HepG2 (cell line): Measurements from ENCODE around the gene TMEM187. TPM values are rescaled to one million over a fixed set of nuclear protein-coding genes. Genes with fewer than 3 reads are reported as not detected.

ENCODE experiments used
- ATAC-seq: fragments of 200-7000 bp; cut with Tn5 transposase; 3 replicates; pipeline ENCODE4 v1.9.1; 2020; ENCODE audit warnings: mild to moderate bottlenecking, moderate library complexity
- BruUV-seq: library from RNA; stranded (reverse); fragments of 400-500 nt; replicated peaks from 2 replicates; lab custom pipeline; 2021; lab: Mats Ljungman, UMichigan
- CTCF ChIA-PET: fragments of 300-600 bp; formaldehyde crosslinking; extraction: SDS; loops from one replicate; lab custom pipeline; 2021; ENCODE audit warnings: low total read pairs, inconsistent platforms, low intra/inter-chr PET ratio; lab: Yijun Ruan, JAX
- POLR2A ChIA-PET: fragments of 350-600 bp; sonication (Branson Sonifier 250); formaldehyde crosslinking; loops from one replicate; lab custom pipeline; 2020; ENCODE audit warnings: antibody characterized with exemption, inconsistent platforms; lab: Yijun Ruan, JAX
- DNase-seq: peaks from one replicate; pipeline ENCODE4 v3.0.0-alpha.2; 2015; ENCODE audit warnings: low spot score
- FAIRE-seq: peaks from 3 replicates; lab custom pipeline; 2011; peaks lifted over from hg19 to GRCh38; lab: Jason Lieb, UNC
- H2AFZ ChIP-seq: one replicate; pipeline ENCODE4 v1.6.1; 2011; ENCODE audit warnings: low read length, inconsistent platforms
- H3K27ac ChIP-seq: fragments of 300-600 bp; 3 replicates; pipeline ENCODE4 v1.8.0; 2011; ENCODE audit warnings: mixed run types, mild to moderate bottlenecking, mixed read lengths, low read length, inconsistent platforms; ENCODE audit not compliant: insufficient read depth; ENCODE audit errors: extremely low read length
- H3K27me3 ChIP-seq, 2 experiments: fragments of 200-600 bp in 1 of 2; 2 replicates in 1 of 2; 3 replicates in 1 of 2; pipeline versions ENCODE4 v1.6.0 to v1.8.0; 2011; ENCODE audit warnings: low read length in 2 of 2, mild to moderate bottlenecking in 2 of 2, moderate library complexity in 2 of 2, inconsistent platforms in 1 of 2; ENCODE audit not compliant: insufficient read depth in 2 of 2, control insufficient read depth in 1 of 2
- H3K36me3 ChIP-seq, 2 experiments: fragments of 200-600 bp in 1 of 2; replicated peaks in 1 of 2; 2 replicates in 1 of 2; 3 replicates in 1 of 2; pipeline versions ENCODE4 v1.5.1 to v1.8.0; 2011; ENCODE audit warnings: low read length in 2 of 2, inconsistent platforms in 1 of 2; ENCODE audit not compliant: insufficient read depth in 2 of 2, control insufficient read depth in 1 of 2
- H3K4me1 ChIP-seq: 2 replicates; pipeline ENCODE4 v1.5.1; 2012; ENCODE audit warnings: low read length, inconsistent platforms; ENCODE audit not compliant: insufficient read depth
- H3K4me2 ChIP-seq: 2 replicates; pipeline ENCODE4 v1.6.0; 2011; ENCODE audit warnings: low read depth, low read length, inconsistent platforms
- H3K4me3 ChIP-seq, 3 experiments: fragments of 200-600 bp in 1 of 3; sonication (generic), shearing (Covaris generic) in 1 of 3; replicated peaks in 1 of 3; 2 replicates each; pipeline ENCODE4 v1.5.1; 2011 to 2016; ENCODE audit warnings: low read length in 3 of 3, inconsistent platforms in 2 of 3, low read depth in 2 of 3, mild to moderate bottlenecking in 2 of 3, control low read depth in 1 of 3, mixed read lengths in 1 of 3; ENCODE audit not compliant: insufficient read depth in 1 of 3
- H3K79me2 ChIP-seq: one replicate; pipeline ENCODE4 v1.6.1; 2011; ENCODE audit warnings: low read length, inconsistent platforms; ENCODE audit not compliant: insufficient read depth
- H3K9ac ChIP-seq: 2 replicates; pipeline ENCODE4 v1.6.0; 2011; ENCODE audit warnings: mild to moderate bottlenecking, low read depth, low read length, inconsistent platforms; ENCODE audit not compliant: insufficient read depth
- H3K9me3 ChIP-seq: 2 replicates; pipeline ENCODE4 v1.5.1; 2012; ENCODE audit warnings: mild to moderate bottlenecking, low read length
- H4K20me1 ChIP-seq: 2 replicates; pipeline ENCODE4 v1.6.0; 2011; ENCODE audit warnings: inconsistent platforms, mild to moderate bottlenecking, low read length, moderate library complexity; ENCODE audit not compliant: insufficient read depth
- HDAC6 ChIP-seq: fragments of 200-600 bp; sonication (generic); IDR thresholded peaks from 2 replicates; pipeline ENCODE4 v1.7.0; 2017; ENCODE audit warnings: mild to moderate bottlenecking, antibody characterized with exemption, low read length, low read depth
- KDM4B ChIP-seq: sonication (generic); formaldehyde crosslinking; IDR thresholded peaks from 2 replicates; pipeline ENCODE4 v1.4.0; 2020; ENCODE audit warnings: missing genetic modification reagents
- KLF11 ChIP-seq: IDR thresholded peaks from 2 replicates; pipeline ENCODE4 v1.6.1; 2016; ENCODE audit warnings: missing compliant biosample characterization
- ZNF17 ChIP-seq: sonication (generic); formaldehyde crosslinking; IDR thresholded peaks from 2 replicates; pipeline ENCODE4 v1.5.0; 2020; ENCODE audit warnings: mild to moderate bottlenecking, missing genetic modification reagents
- ZNF264 ChIP-seq: sonication (generic); formaldehyde crosslinking; IDR thresholded peaks from 2 replicates; pipeline ENCODE4 v1.4.0; 2020; ENCODE audit warnings: missing genetic modification reagents
- ZNF776 ChIP-seq: sonication (generic); formaldehyde crosslinking; IDR thresholded peaks from 2 replicates; pipeline ENCODE4 v1.4.0; 2020; ENCODE audit warnings: mild to moderate bottlenecking, missing genetic modification reagents
- ZNF780A ChIP-seq: sonication (generic); formaldehyde crosslinking; IDR thresholded peaks from 2 replicates; pipeline ENCODE4 v1.8.0; 2022; ENCODE audit warnings: mild to moderate bottlenecking, missing genetic modification reagents, moderate library complexity
- ZNF878 ChIP-seq: sonication (generic); formaldehyde crosslinking; IDR thresholded peaks from 2 replicates; pipeline ENCODE4 v1.8.1; 2023; ENCODE audit warnings: mild to moderate bottlenecking, missing genetic modification reagents, moderate library complexity
- ZNF891 ChIP-seq: sonication (generic); formaldehyde crosslinking; IDR thresholded peaks from 2 replicates; pipeline ENCODE4 v1.5.0; 2020; ENCODE audit warnings: mild to moderate bottlenecking, missing genetic modification reagents
- WGBS: methylation state at CpG from one replicate; pipeline ENCODE4 v1.1.6; 2017; ENCODE audit warnings: low lambda C conversion rate; 5-methylcytosine and 5-hydroxymethylcytosine counted together
- in situ Hi-C: cut with HindIII; loops from 2 replicates; pipeline ENCODE4 v1.10.0; 2017; ENCODE audit warnings: low pct_unique_long_range_greater_than_20kb; ENCODE audit not compliant: extremely low pct_ligation_motif_present
- intact Hi-C: fragments of 100-400 bp; cut with micrococcal nuclease; formaldehyde crosslinking; loops from one replicate; pipeline ENCODE4 v1.10.0; 2022; ENCODE audit not compliant: unreplicated experiment
- polyA plus RNA-seq, 8 experiments: library from polyadenylated mRNA; depleted of rRNA in 3 of 8; stranded (reverse) in 7 of 8; unstranded in 1 of 8; fragments of >200 nt; fragmentation: Illumina TruSeq in 4 of 8; extraction: Trizol in 4 of 8; gene quantifications; 2 replicates each; pipeline versions ENCODE4 v1.2.1 to v1.2.3, GENCODE V29; 2011 to 2016; ENCODE audit warnings: low read depth in 4 of 8, missing spikeins in 1 of 8, mixed read lengths in 1 of 8; ENCODE audit not compliant: insufficient read depth in 1 of 8
- total RNA-seq, 5 experiments: library from RNA; depleted of rRNA; stranded (reverse); fragments of >200 nt; fragmentation: Illumina TruSeq; extraction: Trizol; gene quantifications; 2 replicates each; pipeline ENCODE4 v1.2.3, GENCODE V29; 2016; ENCODE audit warnings: low read depth in 1 of 5

TMEM187 gene
- total and polyA plus RNA-seq, 2 of the 13 experiments (the other 11 are each of a cell fraction or from before 2014, with no cell fraction given), result 2.2 to 6.2 TPM

GRCh38 chrX:153938226-153938786 lies 34.2 kb upstream of the TMEM187 start:
- no TSS peak for BruUV-seq
- Histone ChIP-seq H3K4me2 (no peak overlapping the region), H3K9me3 (no peaks in the 10 kb centered on the region), H3K36me3 (no peaks in the 10 kb centered on the region), H3K79me2 (peaks cover 9% of the 10 kb centered on the region), H3K4me3 (no peak overlapping the region), H3K27me3 (no peaks in the 10 kb centered on the region), H3K4me1 (peaks cover 16% of the 10 kb centered on the region), H3K27ac (no peak overlapping the region), H4K20me1 (no peaks in the 10 kb centered on the region), H3K9ac (no peak overlapping the region), H2AFZ (no peak overlapping the region)
- FAIRE-seq (no peak), ATAC-seq (no peak), DNase-seq (no peak)
- 100% methylated on average over 2 of the region's 10 CpGs for WGBS
- POLR2A ChIA-PET, result no interaction called here
- CTCF ChIA-PET, result no interaction called here
- in situ Hi-C loops (no loop called here), intact Hi-C loops (no loop called here)
- no peak for TF ChIP-seq ZNF776 (CRISPR knock-in tag)

- no peak overlapping the region for H2AFZ ChIP-seq
- in situ Hi-C loops, result no loop called here
- H3K4me3 ChIP-seq, result no peak overlapping the region
- no peak overlapping the region for H3K27ac ChIP-seq
- no peaks in the 10 kb centered on the region for H3K36me3 ChIP-seq
- POLR2A ChIA-PET, result interaction anchor here (1.1 kb wide), 2 partner anchors 11 to 13 kb away, joined by 3 read pairs; no protein-coding TSS in a partner anchor
- no peak for TF ChIP-seq ZNF264 (CRISPR knock-in tag)
- no peak for TF ChIP-seq KDM4B (CRISPR knock-in tag)
- no peak for TF ChIP-seq ZNF878 (CRISPR knock-in tag)
- no peak for TF ChIP-seq ZNF780A (CRISPR knock-in tag)
- no peak for TF ChIP-seq ZNF891 (CRISPR knock-in tag)
- TF ChIP-seq KLF11, result no peak
- TF ChIP-seq HDAC6, result no peak
- no peak for TF ChIP-seq ZNF17 (CRISPR knock-in tag)
- H3K4me1 ChIP-seq, result peaks cover 21% of the 10 kb centered on the region
- FAIRE-seq (no peak), DNase-seq (no peak), ATAC-seq (no peak)
- CTCF ChIA-PET, result no interaction called here
- H3K27me3 ChIP-seq, result no peaks in the 10 kb centered on the region
- no peak overlapping the region for H3K4me2 ChIP-seq
- intact Hi-C loops, result no loop called here
- 80% methylated on average over 1 of the region's 7 CpGs for WGBS
- no peak overlapping the region for H3K9ac ChIP-seq
- H3K9me3 ChIP-seq, result no peaks in the 10 kb centered on the region
- BruUV-seq, result no TSS peak
- H3K79me2 ChIP-seq, result no peaks in the 10 kb centered on the region
- H4K20me1 ChIP-seq, result no peaks in the 10 kb centered on the region
Measured at GRCh38 chrX:153939573-153939972, 33.0 kb upstream of the TMEM187 start.
